GM18951 (cell line): ENCODE measurements around the gene EEA1.
"Not testable (repeated sequence)": the region's sequence is repeated elsewhere in the genome, so short reads cannot be mapped to it uniquely, and the experiment has no call there.

Experiments used
- POLR2A ChIP-seq: IDR thresholded peaks from 4 replicates; pipeline ENCODE4 v1.6.1; 2011; ENCODE audit warnings: mild to moderate bottlenecking; ENCODE audit not compliant: insufficient read length, insufficient read depth; ENCODE audit errors: extremely low read depth
- in situ Hi-C: fragments of 300-500 bp; cut with MboI; formaldehyde crosslinking; loops from one replicate; pipeline ENCODE4 v1.12.0; 2022; ENCODE audit warnings: low sequenced_read_pairs, mixed read lengths, inconsistent platforms; ENCODE audit not compliant: unreplicated experiment

The EEA1 gene

GRCh38 chr12:92928962-92929915, at the start of gene EEA1:
Gene EEA1 (minus strand): TSS chr12:92929295. CDS start chr12:92929066, 229 bp downstream.
- in situ Hi-C loops, result no loop called here

GRCh38 chr12:92978607-92979006, 49.5 kb upstream of the EEA1 start:
- in situ Hi-C loops, result no loop called here
- no peak for TF ChIP-seq POLR2A

More at GRCh38 chr12:92928962-92929915, at the start of gene EEA1:
- TF ChIP-seq POLR2A, result peak; percentile 97

DNA sequence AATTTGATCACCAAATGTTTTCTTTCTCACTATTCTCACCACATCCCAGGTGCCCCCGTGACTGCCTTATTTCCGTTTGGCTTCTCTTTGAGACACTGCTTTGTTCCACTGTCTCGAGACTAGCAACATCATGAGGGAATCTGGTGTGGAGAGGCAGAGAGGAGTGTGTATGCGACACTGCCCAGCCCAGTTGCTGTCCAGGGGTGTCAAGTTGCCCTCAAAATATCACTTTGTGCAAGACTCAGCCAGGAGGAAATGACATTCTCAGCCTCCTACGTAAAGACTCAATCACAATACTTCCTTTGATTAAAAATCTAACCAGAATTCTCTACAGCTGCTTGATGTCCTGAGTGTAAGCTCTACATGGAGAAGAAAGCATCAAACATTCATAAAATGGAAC, 48.2 kb upstream of the EEA1 start:
- TF ChIP-seq POLR2A, result no peak
- in situ Hi-C loops, result no loop called here

- in situ Hi-C loops, result no loop called here
- no peak for TF ChIP-seq POLR2A
Observed at GRCh38 chr12:92974759-92975158, 45.7 kb upstream of the EEA1 start.

GRCh38 chr12:92973614-92974013, 44.5 kb upstream of the EEA1 start:
- in situ Hi-C loops, result no loop called here
- TF ChIP-seq POLR2A, result no peak

DNA sequence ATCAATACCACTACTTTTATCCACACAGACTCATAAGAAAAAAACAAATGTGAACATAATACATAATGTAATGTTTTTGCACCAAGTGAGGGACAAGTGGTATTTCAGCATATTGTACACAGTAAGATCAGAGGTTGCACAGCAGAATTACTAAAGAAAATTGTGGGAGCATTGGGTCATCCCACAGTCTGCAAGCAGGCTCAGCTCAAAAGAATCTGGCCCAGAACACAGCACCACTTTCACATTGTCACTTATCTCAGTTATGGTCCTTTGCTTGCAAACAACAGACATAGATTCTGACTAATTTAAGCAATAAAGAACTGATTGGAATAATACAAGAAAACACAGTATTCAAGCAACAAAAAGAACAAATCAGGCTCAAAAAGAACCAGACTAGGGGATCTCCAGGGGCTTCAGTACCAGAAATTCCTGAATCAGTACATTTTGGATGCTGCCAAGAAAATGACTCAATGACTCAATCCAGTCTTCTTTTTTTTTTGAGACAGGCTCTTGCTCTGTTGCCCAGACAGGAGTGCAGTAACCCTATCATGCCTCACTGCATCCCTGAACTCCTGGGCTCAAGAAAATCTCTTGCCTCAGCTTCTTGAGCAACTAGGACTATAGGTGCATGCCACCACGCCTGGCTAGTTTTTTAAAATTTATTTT, 42.9 kb upstream of the EEA1 start:
- no peak for TF ChIP-seq POLR2A
- in situ Hi-C loops, result no loop called here

GRCh38 chr12:92968176-92968813, 39.2 kb upstream of the EEA1 start:
- in situ Hi-C loops, result no loop called here
- TF ChIP-seq POLR2A, result no peak

- in situ Hi-C loops, result not testable (repeated sequence)
Observed at GRCh38 chr12:92964378-92964777, 35.3 kb upstream of the EEA1 start.

DNA sequence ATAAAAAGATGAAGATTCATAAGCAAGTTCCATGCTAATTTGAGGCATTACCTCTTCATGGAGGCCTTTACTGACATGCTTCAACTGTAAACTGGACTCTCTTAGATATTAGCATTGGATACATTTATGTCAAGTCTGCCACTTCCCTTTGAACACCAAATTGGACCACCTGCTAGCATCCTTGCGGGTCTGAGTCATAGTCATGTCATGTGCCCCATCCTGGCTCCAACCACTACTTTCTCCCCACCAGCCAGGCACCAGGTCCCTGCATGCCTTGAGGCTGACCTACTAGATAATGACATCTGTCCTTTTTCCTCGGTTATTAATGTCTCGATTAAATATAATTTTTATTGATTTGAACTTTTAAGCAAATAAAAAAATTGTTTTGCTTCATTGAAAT, 32.9 kb upstream of the EEA1 start:
- in situ Hi-C loops, result no loop called here
- no peak for TF ChIP-seq POLR2A

DNA sequence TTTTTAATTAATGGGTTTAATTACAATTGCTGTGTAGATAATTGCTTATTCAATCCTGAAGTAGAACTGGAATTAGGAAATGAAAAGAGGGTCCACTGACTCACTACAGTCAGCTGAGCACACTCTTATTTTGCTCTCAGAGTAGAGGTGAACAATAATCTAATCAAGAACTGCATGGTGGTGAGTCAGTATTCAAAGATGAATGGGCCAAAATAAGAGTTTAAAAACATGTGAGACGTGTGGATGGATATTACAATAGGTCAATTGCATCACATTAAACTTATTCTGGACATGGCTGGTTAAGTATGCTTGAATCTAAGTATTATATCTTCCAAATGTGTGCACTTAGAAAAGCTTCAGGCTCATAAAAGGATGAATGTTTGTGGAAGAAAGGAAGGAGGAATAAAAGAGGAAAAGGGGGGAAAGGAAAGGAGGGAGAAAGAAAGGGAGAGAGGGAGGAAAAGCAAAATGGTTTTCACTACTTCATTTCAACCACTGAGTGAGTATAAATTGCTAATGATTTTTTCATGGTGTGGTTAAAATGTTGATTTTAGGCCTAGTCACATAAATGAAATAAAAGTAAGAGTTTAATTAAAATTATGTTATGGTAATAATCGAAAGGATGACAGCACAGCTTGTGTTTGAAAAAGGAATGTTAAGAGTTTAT, 27.0 kb upstream of the EEA1 start:
- TF ChIP-seq POLR2A, result no peak
- in situ Hi-C loops, result no loop called here

GRCh38 chr12:92953747-92954146, 24.7 kb upstream of the EEA1 start:
- TF ChIP-seq POLR2A, result no peak
- in situ Hi-C loops, result no loop called here

GRCh38 chr12:92952394-92952793, 23.3 kb upstream of the EEA1 start:
- in situ Hi-C loops, result no loop called here
- no peak for TF ChIP-seq POLR2A

DNA sequence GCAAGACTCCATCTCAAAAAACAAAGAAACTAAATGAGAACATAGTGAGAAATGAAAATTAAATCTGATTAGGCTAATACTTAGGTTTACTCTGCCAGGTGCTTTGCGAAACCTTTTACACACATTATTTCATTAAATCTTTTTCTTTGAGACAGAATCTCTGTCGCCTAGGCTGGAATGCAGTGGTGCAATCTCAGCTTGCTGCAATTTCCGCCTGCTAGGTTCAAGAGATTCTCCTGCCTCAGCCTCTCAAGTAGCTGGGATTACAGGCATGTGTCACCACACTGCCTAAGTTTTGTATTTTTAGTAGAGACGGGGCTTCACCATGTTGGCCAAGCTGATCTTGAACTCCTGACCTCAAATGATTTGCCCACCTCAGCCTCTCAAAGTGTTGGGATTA, 21.9 kb upstream of the EEA1 start:
- in situ Hi-C loops, result no loop called here

More for the DNA sequence above, 21.9 kb upstream of the EEA1 start:
- TF ChIP-seq POLR2A, result no peak
